HepG2 (cell line): ENCODE measurements around the gene GLIS1. TPM values are rescaled to one million over a fixed set of nuclear protein-coding genes. Genes with fewer than 3 reads are reported as not detected.

Source experiments
- ATAC-seq: fragments of 200-7000 bp; cut with Tn5 transposase; 3 replicates; pipeline ENCODE4 v1.9.1; 2020; ENCODE audit warnings: mild to moderate bottlenecking, moderate library complexity
- BruUV-seq: library from RNA; stranded (reverse); fragments of 400-500 nt; replicated peaks from 2 replicates; lab custom pipeline; 2021; lab: Mats Ljungman, UMichigan
- CTCF ChIA-PET: fragments of 300-600 bp; formaldehyde crosslinking; extraction: SDS; loops from one replicate; lab custom pipeline; 2021; ENCODE audit warnings: low total read pairs, inconsistent platforms, low intra/inter-chr PET ratio; lab: Yijun Ruan, JAX
- POLR2A ChIA-PET: fragments of 350-600 bp; sonication (Branson Sonifier 250); formaldehyde crosslinking; loops from one replicate; lab custom pipeline; 2020; ENCODE audit warnings: antibody characterized with exemption, inconsistent platforms; lab: Yijun Ruan, JAX
- DNase-seq: peaks from one replicate; pipeline ENCODE4 v3.0.0-alpha.2; 2015; ENCODE audit warnings: low spot score
- FAIRE-seq: peaks from 3 replicates; lab custom pipeline; 2011; peaks lifted over from hg19 to GRCh38; lab: Jason Lieb, UNC
- H2AFZ ChIP-seq: one replicate; pipeline ENCODE4 v1.6.1; 2011; ENCODE audit warnings: low read length, inconsistent platforms
- H3K27ac ChIP-seq: fragments of 300-600 bp; 3 replicates; pipeline ENCODE4 v1.8.0; 2011; ENCODE audit warnings: mixed run types, mild to moderate bottlenecking, mixed read lengths, low read length, inconsistent platforms; ENCODE audit not compliant: insufficient read depth; ENCODE audit errors: extremely low read length
- H3K27me3 ChIP-seq, 2 experiments: fragments of 200-600 bp in 1 of 2; 2 replicates in 1 of 2; 3 replicates in 1 of 2; pipeline versions ENCODE4 v1.6.0 to v1.8.0; 2011; ENCODE audit warnings: low read length in 2 of 2, mild to moderate bottlenecking in 2 of 2, moderate library complexity in 2 of 2, inconsistent platforms in 1 of 2; ENCODE audit not compliant: insufficient read depth in 2 of 2, control insufficient read depth in 1 of 2
- H3K36me3 ChIP-seq, 2 experiments: fragments of 200-600 bp in 1 of 2; replicated peaks in 1 of 2; 2 replicates in 1 of 2; 3 replicates in 1 of 2; pipeline versions ENCODE4 v1.5.1 to v1.8.0; 2011; ENCODE audit warnings: low read length in 2 of 2, inconsistent platforms in 1 of 2; ENCODE audit not compliant: insufficient read depth in 2 of 2, control insufficient read depth in 1 of 2
- H3K4me1 ChIP-seq: 2 replicates; pipeline ENCODE4 v1.5.1; 2012; ENCODE audit warnings: low read length, inconsistent platforms; ENCODE audit not compliant: insufficient read depth
- H3K4me2 ChIP-seq: 2 replicates; pipeline ENCODE4 v1.6.0; 2011; ENCODE audit warnings: low read depth, low read length, inconsistent platforms
- H3K4me3 ChIP-seq, 3 experiments: fragments of 200-600 bp in 1 of 3; sonication (generic), shearing (Covaris generic) in 1 of 3; replicated peaks in 1 of 3; 2 replicates each; pipeline ENCODE4 v1.5.1; 2011 to 2016; ENCODE audit warnings: low read length in 3 of 3, inconsistent platforms in 2 of 3, low read depth in 2 of 3, mild to moderate bottlenecking in 2 of 3, control low read depth in 1 of 3, mixed read lengths in 1 of 3; ENCODE audit not compliant: insufficient read depth in 1 of 3
- H3K79me2 ChIP-seq: one replicate; pipeline ENCODE4 v1.6.1; 2011; ENCODE audit warnings: low read length, inconsistent platforms; ENCODE audit not compliant: insufficient read depth
- H3K9ac ChIP-seq: 2 replicates; pipeline ENCODE4 v1.6.0; 2011; ENCODE audit warnings: mild to moderate bottlenecking, low read depth, low read length, inconsistent platforms; ENCODE audit not compliant: insufficient read depth
- H3K9me3 ChIP-seq: 2 replicates; pipeline ENCODE4 v1.5.1; 2012; ENCODE audit warnings: mild to moderate bottlenecking, low read length
- H4K20me1 ChIP-seq: 2 replicates; pipeline ENCODE4 v1.6.0; 2011; ENCODE audit warnings: inconsistent platforms, mild to moderate bottlenecking, low read length, moderate library complexity; ENCODE audit not compliant: insufficient read depth
- ATF2 ChIP-seq: sonication (generic); formaldehyde crosslinking; IDR thresholded peaks from 2 replicates; pipeline ENCODE4 v1.4.0; 2020; ENCODE audit warnings: missing genetic modification reagents
- CCAR2 ChIP-seq: fragments of 200-400 bp; formaldehyde crosslinking; optimal IDR thresholded peaks from 2 replicates; pipeline ENCODE3; 2018; ENCODE audit warnings: low read depth, mild to moderate bottlenecking, low read length, moderate library complexity
- FOXP1 ChIP-seq, 2 experiments: fragments of 450-650 bp in 1 of 2; IDR thresholded peaks; 2 replicates each; pipeline ENCODE4 v1.6.1; 2017 to 2018; ENCODE audit warnings: antibody characterized with exemption in 1 of 2
- IRF2 ChIP-seq: IDR thresholded peaks from 2 replicates; pipeline ENCODE4 v1.6.1; 2018; ENCODE audit warnings: missing genetic modification reagents, missing compliant biosample characterization
- MTF2 ChIP-seq: sonication (generic); formaldehyde crosslinking; IDR thresholded peaks from 2 replicates; pipeline ENCODE4 v1.5.0; 2020; ENCODE audit warnings: missing genetic modification reagents, borderline replicate concordance
- NBN ChIP-seq: fragments of 450-650 bp; conservative IDR thresholded peaks from 2 replicates; pipeline ENCODE4 v1.6.1; 2017
- STAT5B ChIP-seq: sonication (generic); formaldehyde crosslinking; IDR thresholded peaks from 2 replicates; pipeline ENCODE4 v1.4.0; 2020; ENCODE audit warnings: missing genetic modification reagents
- TOPORS ChIP-seq: sonication (generic); formaldehyde crosslinking; IDR thresholded peaks from 2 replicates; pipeline ENCODE4 v1.8.0; 2023; ENCODE audit warnings: mild to moderate bottlenecking, missing genetic modification reagents
- XRCC5 ChIP-seq: fragments of 200-400 bp; formaldehyde crosslinking; optimal IDR thresholded peaks from 2 replicates; pipeline ENCODE3; 2017; ENCODE audit warnings: mild to moderate bottlenecking, low read length
- ZNF546 ChIP-seq: sonication (generic); formaldehyde crosslinking; conservative IDR thresholded peaks from 2 replicates; pipeline ENCODE4 v1.8.1; 2023; ENCODE audit warnings: mild to moderate bottlenecking, missing genetic modification reagents
- ZNF598 ChIP-seq: sonication (generic); formaldehyde crosslinking; IDR thresholded peaks from 2 replicates; pipeline ENCODE4 v1.5.1; 2020; ENCODE audit warnings: mild to moderate bottlenecking, missing genetic modification reagents, borderline replicate concordance
- WGBS: methylation state at CpG from one replicate; pipeline ENCODE4 v1.1.6; 2017; ENCODE audit warnings: low lambda C conversion rate; 5-methylcytosine and 5-hydroxymethylcytosine counted together
- in situ Hi-C: cut with HindIII; loops from 2 replicates; pipeline ENCODE4 v1.10.0; 2017; ENCODE audit warnings: low pct_unique_long_range_greater_than_20kb; ENCODE audit not compliant: extremely low pct_ligation_motif_present
- intact Hi-C: fragments of 100-400 bp; cut with micrococcal nuclease; formaldehyde crosslinking; loops from one replicate; pipeline ENCODE4 v1.10.0; 2022; ENCODE audit not compliant: unreplicated experiment
- polyA plus RNA-seq, 8 experiments: library from polyadenylated mRNA; depleted of rRNA in 3 of 8; stranded (reverse) in 7 of 8; unstranded in 1 of 8; fragments of >200 nt; fragmentation: Illumina TruSeq in 4 of 8; extraction: Trizol in 4 of 8; gene quantifications; 2 replicates each; pipeline versions ENCODE4 v1.2.1 to v1.2.3, GENCODE V29; 2011 to 2016; ENCODE audit warnings: low read depth in 4 of 8, missing spikeins in 1 of 8, mixed read lengths in 1 of 8; ENCODE audit not compliant: insufficient read depth in 1 of 8
- total RNA-seq, 5 experiments: library from RNA; depleted of rRNA; stranded (reverse); fragments of >200 nt; fragmentation: Illumina TruSeq; extraction: Trizol; gene quantifications; 2 replicates each; pipeline ENCODE4 v1.2.3, GENCODE V29; 2016; ENCODE audit warnings: low read depth in 1 of 5

The GLIS1 gene
- total and polyA plus RNA-seq, 2 of the 13 experiments (the other 11 are each of a cell fraction or from before 2014, with no cell fraction given): 0.03 TPM; not detected in 1

GRCh38 chr1:53638360-53639035 is 100.5 kb downstream of the GLIS1 start (continued):
- TF ChIP-seq ZNF546: no peak
- TF ChIP-seq ATF2 (CRISPR knock-in tag): no peak
- no peak for TF ChIP-seq IRF2 (CRISPR knock-in tag)

- Histone ChIP-seq H3K9ac (no peak overlapping the region), H3K79me2 (no peaks in the 10 kb centered on the region), H3K27me3 (peaks cover 2 to 28% of the 10 kb centered on the region in 2 experiments; a peak in 3 of 5 replicates), H3K4me1 (no peaks in the 10 kb centered on the region), H4K20me1 (no peaks in the 10 kb centered on the region), H3K9me3 (no peaks in the 10 kb centered on the region), H3K4me2 (no peak overlapping the region), H3K27ac (no peak overlapping the region), H3K36me3 (no peaks in the 10 kb centered on the region), H3K4me3 (no peak overlapping the region), H2AFZ (no peak overlapping the region)
- WGBS: 20% methylated on average over 10 of the region's 14 CpGs
- ChIA-PET POLR2A (no interaction called here), CTCF (no interaction called here)
- ATAC-seq: no peak
- intact Hi-C loops: no loop called here
- in situ Hi-C loops: no loop called here
- FAIRE-seq: no peak
- TF ChIP-seq ZNF598 (CRISPR knock-in tag) (no peak), XRCC5 (no peak), CCAR2 (no peak), TOPORS (CRISPR knock-in tag) (no peak), FOXP1 (IDR thresholded peaks at IDR 0.05) (no peak), FOXP1 (CRISPR knock-in tag; IDR thresholded peaks at IDR 0.05) (no peak), STAT5B (CRISPR knock-in tag) (no peak), NBN (no peak), MTF2 (CRISPR knock-in tag) (no peak)
- no TSS peak for BruUV-seq
- no peak for DNase-seq
Observed at GRCh38 chr1:53637511-53638359, 101.2 kb downstream of the GLIS1 start.
